Left renal cortex interstitium (tissue), 4 donors: ENCODE results near the gene ZFYVE9. TPM values are rescaled to one million over a fixed set of nuclear protein-coding genes. Genes with fewer than 3 reads are reported as not detected.
"Not testable (repeated sequence)": the region's sequence is repeated elsewhere in the genome, so short reads cannot be mapped to it uniquely, and the experiment has no call there.

Experiments
- DNase-seq, 4 donors: peaks; one replicate each; pipeline ENCODE4 v3.0.0-alpha.2; 2013; ENCODE audit warnings: low read depth in 4 of 4, low spot score in 2 of 4, missing footprints in 1 of 4
- polyA plus RNA-seq, 4 donors: library from polyadenylated mRNA; unstranded; fragments of 120-200 nt; gene quantifications; one replicate each; pipeline ENCODE4 v1.2.1, GENCODE V29; 2013; ENCODE audit not compliant: insufficient read length in 4 of 4

The ZFYVE9 gene
- polyA plus RNA-seq, 4 donors: 32.2 to 36.9 (median 34.3) TPM

DNA sequence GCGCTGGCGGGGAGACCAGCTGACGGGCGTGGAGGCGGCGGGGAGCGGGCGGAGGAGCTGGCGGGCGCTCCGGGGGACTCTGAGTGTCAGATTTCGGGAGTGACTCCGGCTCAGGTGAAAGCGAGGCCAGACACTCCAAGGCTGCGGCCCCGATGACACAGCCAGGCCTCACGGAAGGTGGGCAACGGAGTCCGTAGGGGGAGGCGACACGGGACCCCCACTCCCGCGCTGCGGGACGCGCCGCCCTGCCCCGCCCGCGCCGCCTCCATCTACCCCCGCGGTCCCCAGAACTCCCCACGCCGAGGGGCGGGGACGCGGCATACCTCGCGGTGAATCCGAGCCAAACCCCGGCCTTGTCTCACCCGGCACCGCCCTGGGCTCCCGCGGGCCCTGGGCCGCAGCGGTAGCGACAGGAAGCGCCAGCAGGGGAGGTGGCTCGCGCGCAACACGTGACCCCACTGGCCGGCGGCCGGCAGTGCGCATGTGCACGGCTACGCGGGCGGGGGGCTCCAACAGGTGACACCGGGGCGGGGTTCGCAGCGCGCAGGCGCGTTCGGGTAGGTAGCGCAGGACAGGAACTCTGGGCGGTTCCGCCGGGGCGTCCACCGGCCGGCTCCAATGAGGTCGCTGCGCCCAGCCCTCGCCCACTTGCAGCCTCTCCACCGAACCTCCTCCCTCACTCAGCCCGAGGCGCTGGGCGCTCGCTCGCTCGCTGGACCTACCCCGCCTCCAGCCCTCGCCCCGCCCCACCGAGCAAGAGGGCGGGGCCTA lies 224.0 kb downstream of the ZFYVE9 start, which contains the start of gene CC2D1B:
Gene CC2D1B (minus strand): TSS at position 460 of the 771 bp plus-strand sequence. CDS start 1,585 bp downstream, outside the sequence.
- DNase-seq: peak; percentile 84 to 96 (median 95)

DNA sequence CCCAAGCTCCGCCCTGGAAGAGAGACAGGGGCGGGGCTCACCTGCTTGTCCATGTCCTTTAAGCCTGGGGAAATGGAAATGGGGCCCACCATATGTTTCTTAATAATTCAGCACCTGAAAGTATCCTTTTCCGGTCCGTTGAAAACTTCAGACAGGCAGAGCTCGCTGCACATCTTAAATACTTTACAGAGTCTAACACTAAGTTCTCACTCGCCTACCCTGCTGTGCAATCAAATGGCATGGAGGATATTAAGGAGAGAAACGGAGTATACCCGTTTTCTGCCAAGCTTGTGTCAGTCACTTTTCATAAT lies 224.6 kb downstream of the ZFYVE9 start:
- no peak for DNase-seq

DNA sequence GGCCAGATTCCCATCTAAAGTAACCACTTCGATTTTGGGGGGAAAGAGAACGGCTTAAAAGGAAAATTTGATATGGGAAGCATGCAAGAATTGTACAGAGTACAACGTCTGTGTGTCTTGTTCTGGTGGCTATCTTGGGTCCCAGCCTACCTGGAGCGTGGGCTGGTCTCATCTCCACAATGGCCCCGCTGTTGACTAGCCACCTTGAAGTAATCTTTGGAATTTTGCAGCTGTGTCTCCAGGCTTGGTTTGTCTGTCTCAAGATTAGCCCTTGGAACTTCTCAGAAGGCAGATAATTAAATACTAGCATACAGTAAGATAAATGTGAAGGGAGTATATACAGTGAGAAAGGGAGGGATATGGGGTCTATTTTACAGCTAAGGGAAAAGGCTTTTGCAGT lies 225.4 kb downstream of the ZFYVE9 start:
- no peak for DNase-seq

DNA sequence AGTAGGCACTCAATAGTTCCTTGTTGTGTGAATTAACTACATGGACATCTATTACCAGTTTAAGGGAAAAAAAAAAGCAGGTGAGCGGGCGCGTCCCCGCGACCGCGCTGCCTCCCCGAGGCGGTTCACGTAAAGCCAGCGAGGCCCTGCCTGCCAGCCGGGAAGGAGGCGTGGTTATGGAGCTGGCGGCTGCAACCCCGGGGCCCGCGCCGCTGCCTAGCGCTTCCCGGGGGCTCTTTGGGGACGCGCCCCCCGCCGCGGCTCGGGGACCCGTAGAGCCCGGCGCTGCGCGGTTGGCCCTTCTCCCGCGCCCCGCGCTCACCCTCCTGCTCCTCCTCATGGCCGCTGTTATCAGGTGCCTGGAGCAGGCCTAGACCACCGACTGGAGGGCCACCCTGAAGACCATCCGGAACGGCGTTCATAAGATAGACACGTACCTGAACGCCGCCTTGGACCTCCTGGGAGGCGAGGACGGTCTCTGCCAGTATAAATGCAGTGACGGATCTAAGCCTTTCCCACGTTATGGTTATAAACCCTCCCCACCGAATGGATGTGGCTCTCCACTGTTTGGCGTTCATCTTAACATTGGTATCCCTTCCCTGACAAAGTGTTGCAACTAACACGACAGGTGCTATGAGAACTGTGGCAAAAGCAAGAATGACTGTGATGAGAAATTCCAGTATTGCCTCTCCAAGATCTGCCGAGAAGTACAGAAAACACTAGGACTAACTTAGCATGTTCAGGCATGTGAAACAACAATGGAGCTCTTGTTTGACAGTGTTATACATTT lies 226.7 kb downstream of the ZFYVE9 start:
- peak in 1 of 4 donors; percentile 17 for DNase-seq

DNA sequence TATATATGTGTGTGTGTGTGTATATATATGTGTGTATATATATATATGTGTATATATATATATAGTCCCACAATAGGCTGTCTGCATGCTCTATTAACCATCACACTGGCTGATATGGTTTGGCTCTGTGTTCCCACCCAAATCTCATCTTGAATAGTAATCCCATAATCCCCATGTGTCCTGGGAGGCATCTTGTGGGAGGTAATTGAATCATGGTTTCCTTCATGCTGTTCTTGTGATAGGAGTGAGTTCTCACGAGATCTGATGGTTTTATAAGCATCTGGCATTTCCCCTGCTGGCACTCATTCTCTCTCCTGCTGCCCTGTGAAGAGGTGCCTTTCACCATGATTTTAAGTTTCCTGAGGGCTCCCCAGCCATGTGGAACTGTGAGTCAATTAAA lies 228.0 kb downstream of the ZFYVE9 start:
- not testable (repeated sequence) for DNase-seq

DNA sequence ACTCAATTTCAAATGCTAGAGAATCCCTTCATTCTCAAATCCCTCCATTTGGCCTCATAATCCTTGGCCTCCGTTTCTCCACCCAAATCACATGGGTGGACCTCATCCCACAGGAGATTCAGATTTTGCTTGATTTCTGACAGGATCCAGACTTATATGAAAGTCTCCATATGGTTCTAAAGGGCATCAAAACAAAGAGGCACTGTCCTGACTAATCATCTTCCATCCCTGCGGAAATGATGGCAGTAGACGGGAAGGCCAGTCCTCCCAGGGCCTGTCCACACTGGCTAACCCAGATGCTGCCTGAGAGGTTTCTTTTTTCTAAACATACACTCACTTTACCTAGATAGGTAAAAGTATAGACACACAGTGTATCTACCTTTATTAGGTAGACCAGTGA lies 243.5 kb downstream of the ZFYVE9 start:
- no peak for DNase-seq

DNA sequence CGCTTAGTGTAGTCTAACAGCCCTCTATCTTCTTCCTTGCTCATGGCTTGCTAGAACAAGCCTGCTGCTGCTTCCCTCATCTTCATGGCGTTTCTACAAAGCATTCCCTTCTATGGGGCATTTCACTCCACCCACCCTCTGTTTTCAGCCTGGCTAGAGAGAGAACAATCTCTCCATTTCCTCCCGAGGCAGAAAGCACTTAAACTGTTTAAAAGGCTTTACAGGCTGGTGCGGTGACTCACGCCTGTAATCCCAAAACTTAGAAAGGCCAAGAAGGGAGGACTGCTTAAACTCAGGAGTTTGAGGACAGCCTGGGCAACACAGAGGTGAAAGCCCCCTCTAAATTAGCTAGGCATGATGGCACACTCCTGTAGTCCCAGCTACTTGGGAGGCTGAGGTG lies 244.6 kb downstream of the ZFYVE9 start:
- DNase-seq: no peak

DNA sequence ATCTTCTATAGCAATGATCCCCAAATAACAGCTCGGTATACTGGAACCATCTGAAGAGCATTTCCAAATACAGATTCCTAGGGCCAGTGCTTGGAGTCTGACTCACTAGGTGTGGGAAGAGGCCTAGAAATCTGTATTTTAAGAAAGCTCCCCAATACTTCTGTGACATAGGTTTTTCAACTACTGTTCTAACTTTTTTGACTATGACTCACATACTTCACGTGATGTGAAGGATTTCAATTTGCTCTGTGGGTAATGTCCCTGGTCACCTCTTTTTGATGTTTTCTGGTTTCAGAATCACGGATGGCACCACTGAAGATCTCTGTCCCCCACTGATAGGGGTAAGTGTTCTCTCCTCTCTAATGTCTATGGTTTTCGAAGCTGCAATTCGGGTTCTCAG lies 251.3 kb downstream of the ZFYVE9 start:
- no peak for DNase-seq

Other genes with a start within 250 kb of the ZFYVE9 start
- gene RAB3B, start 151.4 kb upstream of the ZFYVE9 start, polyA plus RNA-seq: 1 to 10 TPM; 3.7 to 5.9 (median 4.9) TPM
- gene KTI12, start 108.3 kb upstream of the ZFYVE9 start, polyA plus RNA-seq: 1 to 10 TPM; 5.6 to 7.8 (median 6.7) TPM
- gene TXNDC12, start 86.9 kb upstream of the ZFYVE9 start, polyA plus RNA-seq: 10 to 100 TPM; 67.1 to 93.7 (median 74.4) TPM
- gene BTF3L4, start 85.8 kb upstream of the ZFYVE9 start, polyA plus RNA-seq: 10 to 100 TPM; 75.0 to 90.3 (median 80.1) TPM
- 10 to 100 TPM; 26.8 to 45.1 (median 32.6) TPM for gene CC2D1B, start 224.1 kb downstream of the ZFYVE9 start, polyA plus RNA-seq